ENCODE results near the gene HEXD.

DNA sequence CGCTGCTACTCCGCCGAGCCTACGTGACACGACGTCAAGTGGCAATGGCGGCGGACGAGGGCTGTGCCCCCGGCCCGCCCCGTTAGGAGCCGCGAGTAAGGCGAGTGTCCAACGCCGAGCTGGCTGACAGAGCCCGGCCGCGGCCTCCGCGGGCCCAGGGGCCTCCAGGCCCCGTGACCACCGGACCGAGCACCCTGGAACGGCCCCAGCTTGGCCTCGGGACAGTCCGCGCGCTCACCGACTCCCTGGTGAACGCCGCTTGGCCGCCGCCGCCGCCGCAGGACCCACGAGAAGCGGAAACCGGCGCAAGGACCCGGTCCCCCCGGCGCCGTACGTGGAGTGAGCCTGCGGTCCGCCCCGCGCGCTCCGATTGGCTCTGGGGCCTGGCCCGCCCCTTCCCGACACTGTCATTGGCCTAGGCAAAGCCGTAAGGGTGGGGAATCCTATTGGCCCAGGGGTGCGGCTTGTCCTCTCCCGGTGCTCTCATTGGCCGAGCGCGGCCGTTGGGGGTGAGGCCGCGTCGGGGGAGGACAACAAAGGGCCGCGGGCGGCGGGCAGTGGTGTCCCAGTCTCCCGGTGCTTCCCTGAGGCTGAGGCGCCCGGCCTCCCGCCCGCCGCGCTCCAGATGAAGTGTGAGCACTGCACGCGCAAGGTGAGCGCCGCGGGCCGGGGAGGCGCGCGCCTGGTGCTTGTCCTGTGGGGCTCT, 40.2 kb downstream of the HEXD start, which contains the start of gene NARF:
- TF ChIP-seq POLR2AphosphoS5 (IDR thresholded peaks at IDR 0.05; ENCODE audit: borderline replicate concordance, low read depth, low read length) (peak; percentile 90), EZH2 (IDR thresholded peaks at IDR 0.05) (no peak), FOXP2 (optimal IDR thresholded peaks at IDR 0.05; ENCODE audit: control extremely low read depth, extremely low read length, insufficient read depth) (peak; percentile 68)

Data from SK-N-MC (cell line).